Measurements from ENCODE around the gene ACSL6. TPM values are rescaled to one million over a fixed set of nuclear protein-coding genes. Genes with fewer than 3 reads are reported as not detected.

The ACSL6 gene
- total and polyA plus RNA-seq, 10 of the 15 experiments (the other 5 are each of a cell fraction or from before 2014, with no cell fraction given), result 0.06 to 0.53 TPM; not detected in 8

DNA sequence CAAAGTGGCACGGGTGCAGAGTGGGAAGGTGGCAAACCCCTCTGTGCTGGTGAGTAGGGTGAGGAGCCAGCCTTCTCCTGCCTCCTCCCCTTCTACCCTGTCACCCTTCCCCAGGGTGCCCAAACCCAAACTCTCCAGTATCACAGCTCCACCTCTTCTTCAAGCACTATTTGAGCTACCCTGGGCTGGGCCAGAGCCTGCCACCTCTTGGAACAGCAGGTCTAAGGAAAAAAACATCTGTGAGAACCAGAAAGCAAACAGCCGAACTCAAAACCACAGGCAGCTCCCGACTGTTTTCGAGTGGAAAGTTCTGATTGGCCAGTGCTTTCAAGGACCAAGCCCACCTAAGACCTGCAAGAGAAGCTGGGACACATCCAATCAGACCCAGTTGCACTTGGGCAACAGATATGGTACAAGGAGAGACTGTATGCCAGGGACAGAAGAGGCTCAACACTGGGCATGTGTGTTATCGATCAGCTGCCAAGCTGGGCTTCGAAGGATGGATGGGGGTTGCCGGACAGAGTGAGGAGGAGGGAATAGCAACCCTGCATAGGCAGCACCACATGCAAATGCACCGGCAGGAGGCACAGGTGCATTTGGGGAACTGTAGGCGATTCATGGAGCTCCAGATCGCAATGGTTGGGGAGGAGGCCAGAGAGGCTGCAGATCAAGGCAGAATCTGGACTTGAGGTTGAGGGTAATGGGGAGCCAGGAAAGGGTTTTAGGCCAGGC, 19.7 kb downstream of the ACSL6 start:
- intact Hi-C loops (cut with micrococcal nuclease; ENCODE audit: unreplicated experiment), result no loop called here
- no peaks in the 10 kb centered on the region for H3K79me2 ChIP-seq (ENCODE audit: control insufficient read depth, insufficient read depth, low read length)
- TF ChIP-seq RCOR1 (conservative IDR thresholded peaks at IDR 0.05; ENCODE audit: low read depth, low read length), result no peak
- no peaks in the 10 kb centered on the region for H3K36me3 ChIP-seq (ENCODE audit: control insufficient read depth in 2 of 2, insufficient read depth in 2 of 2, low read length in 1 of 2)
- H3K27me3 ChIP-seq (replicated peaks in 1 of 2; ENCODE audit: control insufficient read depth in 2 of 2, insufficient read depth in 2 of 2, low read length in 1 of 2), result peaks cover 0 to 2% of the 10 kb centered on the region in 2 experiments; a peak in 1 of 4 replicates
- no TSS peak for BruUV-seq (replicated peaks)
- H3K9ac ChIP-seq (ENCODE audit: control insufficient read depth, insufficient read depth, low read length), result no peak overlapping the region
- SMC1A ChIA-PET (ENCODE audit: uncharacterized antibody, unreplicated experiment), result interaction anchor here (1.4 kb wide), 1 partner anchor 9 kb away, joined by 3 read pairs; no protein-coding TSS in a partner anchor
- H3K27ac ChIP-seq (ENCODE audit: control insufficient read depth, insufficient read depth), result no peak overlapping the region
- H3K4me3 ChIP-seq, result no peak overlapping the region
- no peaks in the 10 kb centered on the region for H4K20me1 ChIP-seq (ENCODE audit: control insufficient read depth, insufficient read depth)
- no peak for ATAC-seq
- no peaks in the 10 kb centered on the region for H3K9me3 ChIP-seq (replicated peaks; ENCODE audit: control insufficient read depth, insufficient read depth, low read length)
- POLR2A ChIA-PET, result interaction anchor here (0.5 kb wide), 1 partner anchor 740 kb away, joined by 3 read pairs; no protein-coding TSS in a partner anchor
- no peak overlapping the region for H2AFZ ChIP-seq (ENCODE audit: control insufficient read depth, low read depth, low read length)
- no peaks in the 10 kb centered on the region for H3K4me1 ChIP-seq (ENCODE audit: control insufficient read depth, insufficient read depth, low read length)
- CTCF ChIA-PET, result no interaction called here
- in situ Hi-C loops (cut with MboI), result no loop called here
- no peak overlapping the region for H3K4me2 ChIP-seq (ENCODE audit: control insufficient read depth, insufficient read depth)
- 49% methylated on average over 10 of the region's 10 CpGs for WGBS (ENCODE audit: insufficient coverage, insufficient replicate concordance, low lambda C conversion rate, missing lambda C conversion rate)
- FAIRE-seq, result no peak
- no peak for DNase-seq (ENCODE audit: low read depth, low spot score)
- RAD21 ChIA-PET (ENCODE audit: unreplicated experiment), result no interaction called here

DNA sequence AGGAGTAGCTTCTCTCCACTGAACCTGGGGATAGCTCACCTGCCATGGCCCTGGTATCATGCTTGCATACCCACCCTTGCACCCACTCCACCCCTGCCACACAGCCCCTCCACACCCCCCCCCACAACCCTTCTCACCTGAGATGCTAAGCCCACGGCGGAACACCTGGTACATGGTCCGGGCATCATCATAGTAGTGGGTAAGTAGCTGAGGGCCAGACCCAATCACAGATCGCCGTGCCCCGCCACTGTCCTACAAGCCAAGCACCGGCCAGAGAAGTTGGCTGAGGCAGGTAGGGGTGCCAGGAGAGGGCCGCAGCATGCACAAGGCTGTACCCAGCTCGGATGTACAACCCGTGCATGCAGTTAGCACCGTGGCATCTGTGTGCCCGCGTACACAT, 20.7 kb downstream of the ACSL6 start:
- BruUV-seq (replicated peaks), result no TSS peak
- no peak for FAIRE-seq

More for the DNA sequence above, 20.7 kb downstream of the ACSL6 start:
- Histone ChIP-seq H3K27me3 (replicated peaks in 1 of 2; ENCODE audit: control insufficient read depth in 2 of 2, insufficient read depth in 2 of 2, low read length in 1 of 2) (peaks cover 0 to 2% of the 10 kb centered on the region in 2 experiments; a peak in 1 of 4 replicates), H3K4me3 (no peak overlapping the region), H3K36me3 (ENCODE audit: control insufficient read depth in 2 of 2, insufficient read depth in 2 of 2, low read length in 1 of 2) (no peaks in the 10 kb centered on the region), H3K9me3 (replicated peaks; ENCODE audit: control insufficient read depth, insufficient read depth, low read length) (no peaks in the 10 kb centered on the region), H4K20me1 (ENCODE audit: control insufficient read depth, insufficient read depth) (no peaks in the 10 kb centered on the region), H2AFZ (ENCODE audit: control insufficient read depth, low read depth, low read length) (no peak overlapping the region), H3K27ac (ENCODE audit: control insufficient read depth, insufficient read depth) (no peak overlapping the region), H3K9ac (ENCODE audit: control insufficient read depth, insufficient read depth, low read length) (no peak overlapping the region), H3K4me1 (ENCODE audit: control insufficient read depth, insufficient read depth, low read length) (no peaks in the 10 kb centered on the region), H3K79me2 (ENCODE audit: control insufficient read depth, insufficient read depth, low read length) (no peaks in the 10 kb centered on the region), H3K4me2 (ENCODE audit: control insufficient read depth, insufficient read depth) (no peak overlapping the region)
- DNase-seq (ENCODE audit: low read depth, low spot score) (no peak), ATAC-seq (no peak)
- ChIA-PET CTCF (no interaction called here), SMC1A (ENCODE audit: uncharacterized antibody, unreplicated experiment) (no interaction called here), RAD21 (ENCODE audit: unreplicated experiment) (no interaction called here), POLR2A (no interaction called here)
- in situ Hi-C loops (cut with MboI) (no loop called here), intact Hi-C loops (cut with micrococcal nuclease; ENCODE audit: unreplicated experiment) (no loop called here)
- TF ChIP-seq POU2F2 (IDR thresholded peaks at IDR 0.05; ENCODE audit: borderline replicate concordance, low read depth, low read length), result no peak
- no peak for TF ChIP-seq CBX5 (IDR thresholded peaks at IDR 0.05; ENCODE audit: low read depth)
- no peak for TF ChIP-seq SMAD1 (IDR thresholded peaks at IDR 0.05; ENCODE audit: low read depth, partially characterized antibody)
- TF ChIP-seq, protein P1, sequence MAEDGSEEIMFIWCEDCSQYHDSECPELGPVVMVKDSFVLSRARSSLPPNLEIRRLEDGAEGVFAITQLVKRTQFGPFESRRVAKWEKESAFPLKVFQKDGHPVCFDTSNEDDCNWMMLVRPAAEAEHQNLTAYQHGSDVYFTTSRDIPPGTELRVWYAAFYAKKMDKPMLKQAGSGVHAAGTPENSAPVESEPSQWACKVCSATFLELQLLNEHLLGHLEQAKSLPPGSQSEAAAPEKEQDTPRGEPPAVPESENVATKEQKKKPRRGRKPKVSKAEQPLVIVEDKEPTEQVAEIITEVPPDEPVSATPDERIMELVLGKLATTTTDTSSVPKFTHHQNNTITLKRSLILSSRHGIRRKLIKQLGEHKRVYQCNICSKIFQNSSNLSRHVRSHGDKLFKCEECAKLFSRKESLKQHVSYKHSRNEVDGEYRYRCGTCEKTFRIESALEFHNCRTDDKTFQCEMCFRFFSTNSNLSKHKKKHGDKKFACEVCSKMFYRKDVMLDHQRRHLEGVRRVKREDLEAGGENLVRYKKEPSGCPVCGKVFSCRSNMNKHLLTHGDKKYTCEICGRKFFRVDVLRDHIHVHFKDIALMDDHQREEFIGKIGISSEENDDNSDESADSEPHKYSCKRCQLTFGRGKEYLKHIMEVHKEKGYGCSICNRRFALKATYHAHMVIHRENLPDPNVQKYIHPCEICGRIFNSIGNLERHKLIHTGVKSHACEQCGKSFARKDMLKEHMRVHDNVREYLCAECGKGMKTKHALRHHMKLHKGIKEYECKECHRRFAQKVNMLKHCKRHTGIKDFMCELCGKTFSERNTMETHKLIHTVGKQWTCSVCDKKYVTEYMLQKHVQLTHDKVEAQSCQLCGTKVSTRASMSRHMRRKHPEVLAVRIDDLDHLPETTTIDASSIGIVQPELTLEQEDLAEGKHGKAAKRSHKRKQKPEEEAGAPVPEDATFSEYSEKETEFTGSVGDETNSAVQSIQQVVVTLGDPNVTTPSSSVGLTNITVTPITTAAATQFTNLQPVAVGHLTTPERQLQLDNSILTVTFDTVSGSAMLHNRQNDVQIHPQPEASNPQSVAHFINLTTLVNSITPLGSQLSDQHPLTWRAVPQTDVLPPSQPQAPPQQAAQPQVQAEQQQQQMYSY (CRISPR knock-in tag; IDR thresholded peaks at IDR 0.05), result no peak
- TF ChIP-seq, protein P2, sequence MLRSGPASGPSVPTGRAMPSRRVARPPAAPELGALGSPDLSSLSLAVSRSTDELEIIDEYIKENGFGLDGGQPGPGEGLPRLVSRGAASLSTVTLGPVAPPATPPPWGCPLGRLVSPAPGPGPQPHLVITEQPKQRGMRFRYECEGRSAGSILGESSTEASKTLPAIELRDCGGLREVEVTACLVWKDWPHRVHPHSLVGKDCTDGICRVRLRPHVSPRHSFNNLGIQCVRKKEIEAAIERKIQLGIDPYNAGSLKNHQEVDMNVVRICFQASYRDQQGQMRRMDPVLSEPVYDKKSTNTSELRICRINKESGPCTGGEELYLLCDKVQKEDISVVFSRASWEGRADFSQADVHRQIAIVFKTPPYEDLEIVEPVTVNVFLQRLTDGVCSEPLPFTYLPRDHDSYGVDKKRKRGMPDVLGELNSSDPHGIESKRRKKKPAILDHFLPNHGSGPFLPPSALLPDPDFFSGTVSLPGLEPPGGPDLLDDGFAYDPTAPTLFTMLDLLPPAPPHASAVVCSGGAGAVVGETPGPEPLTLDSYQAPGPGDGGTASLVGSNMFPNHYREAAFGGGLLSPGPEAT (IDR thresholded peaks at IDR 0.05; ENCODE audit: low read depth), result no peak
- TF ChIP-seq YBX1 (IDR thresholded peaks at IDR 0.05), result no peak
- no peak for TF ChIP-seq ZNF384 (IDR thresholded peaks at IDR 0.05; ENCODE audit: borderline replicate concordance, low read depth, low read length)
- 59% methylated on average over 13 of the region's 13 CpGs for WGBS (ENCODE audit: insufficient coverage, insufficient replicate concordance, low lambda C conversion rate, missing lambda C conversion rate)
